SK-N-SH (cell line): ENCODE measurements around the gene YPEL1. TPM values are rescaled to one million over a fixed set of nuclear protein-coding genes. Genes with fewer than 3 reads are reported as not detected.

Experiments
- CTCF ChIA-PET: fragments of 300-600, 350-600 bp; formaldehyde crosslinking; extraction: SDS; loops from one replicate; lab custom pipeline; 2021; lab: Yijun Ruan, JAX
- POLR2A ChIA-PET: fragments of 350-600 bp; sonication (Branson Sonifier 250); formaldehyde crosslinking; extraction: SDS; loops from one replicate; lab custom pipeline; 2020; ENCODE audit warnings: antibody characterized with exemption, inconsistent platforms; lab: Yijun Ruan, JAX
- DNase-seq: peaks from one replicate; pipeline ENCODE4 v3.0.0; 2012
- H2AFZ ChIP-seq: fragments of 200-600 bp; sonication (generic); 2 replicates; pipeline ENCODE4 v1.8.1; 2016; ENCODE audit warnings: antibody characterized with exemption, mild to moderate bottlenecking, low read depth
- H3F3A ChIP-seq: fragments of 200-600 bp; sonication (generic); replicated peaks from 2 replicates; pipeline ENCODE3; 2016; ENCODE audit warnings: antibody characterized with exemption, mild to moderate bottlenecking; ENCODE audit not compliant: insufficient read depth
- H3K27ac ChIP-seq, 2 experiments: fragments of 200-500 bp in 1 of 2; fragments of 200-600 bp in 1 of 2; sonication (Bioruptor generic) in 1 of 2; sonication (generic), shearing (Covaris generic) in 1 of 2; 2 replicates each; pipeline versions ENCODE4 v1.5.1 to v1.6.1; 2014 to 2016; ENCODE audit warnings: low read depth in 2 of 2, inconsistent platforms in 1 of 2, low read length in 1 of 2, mild to moderate bottlenecking in 1 of 2, mixed read lengths in 1 of 2
- H3K27me3 ChIP-seq: fragments of 200-600 bp; sonication (generic), shearing (Covaris generic); 2 replicates; pipeline ENCODE4 v1.6.1; 2016; ENCODE audit warnings: mixed run types; ENCODE audit not compliant: insufficient read depth
- H3K36me3 ChIP-seq, 2 experiments: fragments of 200-500 bp in 1 of 2; fragments of 200-600 bp in 1 of 2; sonication (Bioruptor generic) in 1 of 2; sonication (generic) in 1 of 2; replicated peaks in 1 of 2; 2 replicates each; pipeline versions ENCODE3 to v1.5.1; 2014 to 2016; ENCODE audit warnings: low read length in 1 of 2, mild to moderate bottlenecking in 1 of 2; ENCODE audit not compliant: insufficient read depth in 2 of 2, control insufficient read depth in 1 of 2
- H3K4me1 ChIP-seq, 2 experiments: fragments of 200-500 bp in 1 of 2; fragments of 200-600 bp in 1 of 2; sonication (Bioruptor generic) in 1 of 2; sonication (generic), shearing (Covaris generic) in 1 of 2; 2 replicates each; pipeline versions ENCODE4 v1.5.1 to v1.6.1; 2014 to 2016; ENCODE audit warnings: low read depth in 1 of 2, low read length in 1 of 2, mixed run types in 1 of 2; ENCODE audit not compliant: insufficient read depth in 2 of 2, control insufficient read depth in 1 of 2
- H3K4me2 ChIP-seq: fragments of 200-600 bp; sonication (generic), shearing (Covaris generic); 2 replicates; pipeline ENCODE4 v1.6.1; 2017; ENCODE audit warnings: mixed run types
- H3K4me3 ChIP-seq, 2 experiments: fragments of 200-500 bp in 1 of 2; fragments of 200-600 bp in 1 of 2; sonication (Bioruptor generic) in 1 of 2; sonication (generic), shearing (Covaris generic) in 1 of 2; 2 replicates each; pipeline versions ENCODE4 v1.5.1 to v1.8.1; 2014 to 2016; ENCODE audit warnings: low read depth in 2 of 2, inconsistent platforms in 1 of 2, low read length in 1 of 2, mild to moderate bottlenecking in 1 of 2, mixed read lengths in 1 of 2, moderate library complexity in 1 of 2
- H3K79me2 ChIP-seq: fragments of 200-600 bp; sonication (generic); 2 replicates; pipeline ENCODE4 v1.8.1; 2017; ENCODE audit warnings: mild to moderate bottlenecking; ENCODE audit not compliant: insufficient read depth
- H3K9ac ChIP-seq: fragments of 200-600 bp; sonication (generic); 2 replicates; pipeline ENCODE4 v1.6.1; 2017; ENCODE audit warnings: mixed run types
- H3K9me2 ChIP-seq: fragments of 200-600 bp; sonication (generic); 2 replicates; pipeline ENCODE4 v1.6.1; 2017; ENCODE audit warnings: mixed run types
- H3K9me3 ChIP-seq: fragments of 200-600 bp; sonication (generic); 2 replicates; pipeline ENCODE4 v1.6.1; 2017; ENCODE audit warnings: mixed run types, mild to moderate bottlenecking, moderate library complexity
- H4K20me1 ChIP-seq: fragments of 200-600 bp; sonication (generic); 2 replicates; pipeline ENCODE4 v1.6.1; 2017; ENCODE audit warnings: mild to moderate bottlenecking, mixed run types; ENCODE audit not compliant: insufficient read depth
- FOXM1 ChIP-seq: IDR thresholded peaks from 2 replicates; pipeline ENCODE4 v1.4.0; 2012; ENCODE audit warnings: low read depth, mild to moderate bottlenecking
- GATA2 ChIP-seq: sonication (generic); formaldehyde crosslinking; IDR thresholded peaks from 2 replicates; pipeline ENCODE4 v1.5.0; 2020; ENCODE audit warnings: mild to moderate bottlenecking, missing genetic modification reagents
- JUND ChIP-seq: IDR thresholded peaks from 2 replicates; pipeline ENCODE4 v1.4.0; 2012
- MEF2A ChIP-seq: IDR thresholded peaks from 2 replicates; pipeline ENCODE4 v1.4.0; 2012; ENCODE audit warnings: low read depth, borderline replicate concordance
- NRF1 ChIP-seq: IDR thresholded peaks from 2 replicates; pipeline ENCODE4 v1.6.1; 2012; ENCODE audit warnings: low read depth, mild to moderate bottlenecking, low read length
- RAD21 ChIP-seq: IDR thresholded peaks from 2 replicates; pipeline ENCODE4 v1.6.1; 2012; ENCODE audit warnings: mild to moderate bottlenecking, low read length
- RCOR1 ChIP-seq: fragments of 150-350 bp; IDR thresholded peaks from 2 replicates; pipeline ENCODE4 v1.6.1; 2017; ENCODE audit warnings: antibody characterized with exemption, low read length
- RFX5 ChIP-seq: IDR thresholded peaks from 2 replicates; pipeline ENCODE4 v1.6.1; 2012; ENCODE audit warnings: mild to moderate bottlenecking, improper control_type of control experiment, low read length
- RXRA ChIP-seq: IDR thresholded peaks from 2 replicates; pipeline ENCODE4 v1.4.0; 2012; ENCODE audit warnings: low read depth, mild to moderate bottlenecking, borderline replicate concordance
- SIN3A ChIP-seq: IDR thresholded peaks from 2 replicates; pipeline ENCODE4 v1.6.1; 2012; ENCODE audit warnings: low read depth, mild to moderate bottlenecking, low read length, moderate library complexity, borderline replicate concordance
- SMC3 ChIP-seq: IDR thresholded peaks from 2 replicates; pipeline ENCODE4 v1.6.1; 2012; ENCODE audit warnings: low read depth, low read length, improper control_type of control experiment
- TEAD4 ChIP-seq: IDR thresholded peaks from 2 replicates; pipeline ENCODE4 v1.4.0; 2012; ENCODE audit warnings: mild to moderate bottlenecking, borderline replicate concordance; ENCODE audit not compliant: insufficient read depth
- YY1 ChIP-seq: IDR thresholded peaks from 2 replicates; pipeline ENCODE4 v1.4.0; 2012; ENCODE audit warnings: low read depth, mild to moderate bottlenecking
- WGBS: methylation state at CpG from one replicate; pipeline ENCODE4 v1.1.6; 2017; ENCODE audit warnings: low lambda C conversion rate; 5-methylcytosine and 5-hydroxymethylcytosine counted together
- polyA plus RNA-seq, 3 experiments: library from polyadenylated mRNA; depleted of rRNA; stranded (reverse); fragments of >200 nt; gene quantifications; 2 replicates each; pipeline ENCODE4 v1.2.3, GENCODE V29; 2012
- TF ChIP-seq, protein P1 (sequence below): fragments of 200-600 bp; sonication (generic); IDR thresholded peaks from 2 replicates; pipeline ENCODE4 v1.6.1; 2017; ENCODE audit warnings: antibody characterized with exemption, mild to moderate bottlenecking, moderate library complexity
- TF ChIP-seq, protein P2 (sequence below): IDR thresholded peaks from 2 replicates; pipeline ENCODE4 v1.4.0; 2012; ENCODE audit warnings: low read depth, borderline replicate concordance
- TF ChIP-seq, protein P3 (sequence below): fragments of 150-350 bp; IDR thresholded peaks from 2 replicates; pipeline ENCODE4 v1.6.1; 2017; ENCODE audit warnings: antibody characterized with exemption, low read length, low read depth, borderline replicate concordance

Gene YPEL1
- polyA plus RNA-seq, 1 of the 3 experiments (the other 2 are of a cell fraction): 2.4 TPM

DNA sequence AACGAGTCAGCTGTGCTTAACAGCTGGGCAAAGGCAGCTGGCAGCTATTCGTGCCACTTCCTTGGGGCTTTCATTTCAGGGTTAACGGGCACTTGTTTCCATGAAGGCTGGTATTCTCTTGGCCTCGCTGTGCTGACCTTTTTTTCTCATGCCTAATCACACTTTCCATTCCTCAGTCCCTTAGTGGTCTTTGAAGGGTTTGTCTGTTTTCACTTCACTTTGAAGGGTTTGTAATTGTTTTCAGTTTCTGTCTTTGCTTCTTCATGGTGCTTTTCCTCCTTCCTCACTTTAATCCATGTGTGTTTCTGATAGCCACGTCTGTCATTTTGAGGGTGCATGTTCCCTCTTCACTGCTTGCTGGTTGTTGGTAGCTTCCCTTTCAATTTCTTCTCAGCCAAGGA, 45.2 kb downstream of the YPEL1 start:
- H3K9me2 ChIP-seq: no peaks in the 10 kb centered on the region
- no peak for DNase-seq
- H3K9me3 ChIP-seq: no peaks in the 10 kb centered on the region
- ChIA-PET POLR2A (no interaction called here), CTCF (interaction anchor here (1.5 kb wide), 1 partner anchor 262 kb away, joined by 5 read pairs; the partner anchor contains the start of gene PPM1F)
- H3K9ac ChIP-seq: no peak overlapping the region
- H3K4me1 ChIP-seq: no peaks in the 10 kb centered on the region
- H3K4me2 ChIP-seq: no peak overlapping the region
- TF ChIP-seq, protein P1, sequence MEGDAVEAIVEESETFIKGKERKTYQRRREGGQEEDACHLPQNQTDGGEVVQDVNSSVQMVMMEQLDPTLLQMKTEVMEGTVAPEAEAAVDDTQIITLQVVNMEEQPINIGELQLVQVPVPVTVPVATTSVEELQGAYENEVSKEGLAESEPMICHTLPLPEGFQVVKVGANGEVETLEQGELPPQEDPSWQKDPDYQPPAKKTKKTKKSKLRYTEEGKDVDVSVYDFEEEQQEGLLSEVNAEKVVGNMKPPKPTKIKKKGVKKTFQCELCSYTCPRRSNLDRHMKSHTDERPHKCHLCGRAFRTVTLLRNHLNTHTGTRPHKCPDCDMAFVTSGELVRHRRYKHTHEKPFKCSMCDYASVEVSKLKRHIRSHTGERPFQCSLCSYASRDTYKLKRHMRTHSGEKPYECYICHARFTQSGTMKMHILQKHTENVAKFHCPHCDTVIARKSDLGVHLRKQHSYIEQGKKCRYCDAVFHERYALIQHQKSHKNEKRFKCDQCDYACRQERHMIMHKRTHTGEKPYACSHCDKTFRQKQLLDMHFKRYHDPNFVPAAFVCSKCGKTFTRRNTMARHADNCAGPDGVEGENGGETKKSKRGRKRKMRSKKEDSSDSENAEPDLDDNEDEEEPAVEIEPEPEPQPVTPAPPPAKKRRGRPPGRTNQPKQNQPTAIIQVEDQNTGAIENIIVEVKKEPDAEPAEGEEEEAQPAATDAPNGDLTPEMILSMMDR: no peak
- TF ChIP-seq RXRA (no peak), TEAD4 (no peak), RAD21 (no peak), RFX5 (no peak), FOXM1 (no peak), SIN3A (no peak), SMC3 (no peak), GATA2 (no peak), RCOR1 (no peak)
- TF ChIP-seq, protein P2, sequence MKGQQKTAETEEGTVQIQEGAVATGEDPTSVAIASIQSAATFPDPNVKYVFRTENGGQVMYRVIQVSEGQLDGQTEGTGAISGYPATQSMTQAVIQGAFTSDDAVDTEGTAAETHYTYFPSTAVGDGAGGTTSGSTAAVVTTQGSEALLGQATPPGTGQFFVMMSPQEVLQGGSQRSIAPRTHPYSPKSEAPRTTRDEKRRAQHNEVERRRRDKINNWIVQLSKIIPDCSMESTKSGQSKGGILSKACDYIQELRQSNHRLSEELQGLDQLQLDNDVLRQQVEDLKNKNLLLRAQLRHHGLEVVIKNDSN: no peak
- H3K79me2 ChIP-seq: no peaks in the 10 kb centered on the region
- H3K4me3 ChIP-seq: no peak overlapping the region
- 83% methylated on average over 5 of the region's 5 CpGs for WGBS
- no peaks in the 10 kb centered on the region for H3F3A ChIP-seq
- no peak overlapping the region for H2AFZ ChIP-seq
- H3K27me3 ChIP-seq: no peaks in the 10 kb centered on the region
- peaks cover 3 to 51% of the 10 kb centered on the region in 2 experiments for H3K36me3 ChIP-seq
- H3K27ac ChIP-seq: no peak overlapping the region
- H4K20me1 ChIP-seq: no peaks in the 10 kb centered on the region

DNA sequence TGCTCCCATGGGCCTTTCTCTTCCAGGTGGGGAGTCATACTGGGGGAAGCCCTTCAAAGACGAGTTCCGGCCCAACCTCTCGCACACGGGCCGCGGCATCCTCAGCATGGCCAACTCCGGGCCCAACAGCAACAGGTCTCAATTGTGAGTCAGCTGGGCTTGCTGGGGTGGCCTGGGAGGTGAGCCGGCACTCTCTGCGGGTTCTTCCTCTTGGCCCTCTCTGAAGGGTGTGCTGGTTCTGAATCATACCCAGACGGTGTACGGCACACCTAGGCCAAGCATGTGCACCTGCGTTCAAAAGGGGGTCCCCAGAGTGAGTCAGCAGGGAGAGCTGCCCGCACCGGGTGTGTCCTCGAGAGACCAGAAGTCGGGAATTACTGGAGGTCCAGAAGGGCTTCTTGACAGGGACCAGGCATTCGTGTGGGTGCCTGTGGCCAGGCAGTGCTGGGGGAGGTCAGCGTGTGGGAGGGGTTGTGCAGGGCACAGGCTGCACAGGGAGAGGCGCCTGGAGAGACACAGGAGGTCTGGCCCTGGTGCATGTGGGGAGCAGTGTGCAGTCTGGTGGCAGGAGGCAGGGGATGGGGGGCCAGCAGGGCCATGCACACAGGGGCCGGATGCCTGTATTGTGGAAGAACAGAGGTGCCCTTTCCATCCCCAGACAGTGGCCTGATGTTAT, 46.8 kb downstream of the YPEL1 start:
- H3K4me2 ChIP-seq: no peak overlapping the region
- peaks cover 3 to 46% of the 10 kb centered on the region in 2 experiments for H3K36me3 ChIP-seq
- no peaks in the 10 kb centered on the region for H3F3A ChIP-seq
- no peak overlapping the region for H3K4me3 ChIP-seq
- no peak overlapping the region for H3K27ac ChIP-seq
- CTCF ChIA-PET: no interaction called here
- no peaks in the 10 kb centered on the region for H3K4me1 ChIP-seq
- no peaks in the 10 kb centered on the region for H3K9me3 ChIP-seq
- H3K27me3 ChIP-seq: no peaks in the 10 kb centered on the region
- 93% methylated on average over 15 of the region's 20 CpGs for WGBS
- TF ChIP-seq RXRA (no peak), NRF1 (no peak), YY1 (no peak), RFX5 (no peak), JUND (no peak), FOXM1 (no peak), MEF2A (no peak)
- TF ChIP-seq, protein P3, sequence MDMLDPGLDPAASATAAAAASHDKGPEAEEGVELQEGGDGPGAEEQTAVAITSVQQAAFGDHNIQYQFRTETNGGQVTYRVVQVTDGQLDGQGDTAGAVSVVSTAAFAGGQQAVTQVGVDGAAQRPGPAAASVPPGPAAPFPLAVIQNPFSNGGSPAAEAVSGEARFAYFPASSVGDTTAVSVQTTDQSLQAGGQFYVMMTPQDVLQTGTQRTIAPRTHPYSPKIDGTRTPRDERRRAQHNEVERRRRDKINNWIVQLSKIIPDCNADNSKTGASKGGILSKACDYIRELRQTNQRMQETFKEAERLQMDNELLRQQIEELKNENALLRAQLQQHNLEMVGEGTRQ: no peak
- TF ChIP-seq, all 33 proteins: peak for 0
- Histone ChIP-seq H2AFZ (no peak overlapping the region), H4K20me1 (no peaks in the 10 kb centered on the region), H3K9ac (no peak overlapping the region), H3K79me2 (no peaks in the 10 kb centered on the region), H3K9me2 (no peaks in the 10 kb centered on the region)
- DNase-seq: no peak
- POLR2A ChIA-PET: interaction anchor here (1.1 kb wide), 1 partner anchor 9 kb away, joined by 3 read pairs; no protein-coding TSS in a partner anchor
